ENCODE data around the gene CENPS. TPM values are rescaled to one million over a fixed set of nuclear protein-coding genes. Genes with fewer than 3 reads are reported as not detected.

Gene CENPS
- total and polyA plus RNA-seq, 2 of the 13 experiments (the other 11 are each of a cell fraction or from before 2014, with no cell fraction given), result 3.3 to 22.0 TPM

- peak; percentile 5; the same call in 1 of the 2 replicates for TF ChIP-seq ZNF816 (CRISPR knock-in tag; IDR thresholded peaks at IDR 0.05; ENCODE audit: borderline replicate concordance)
Measured at GRCh38 chr1:10474309-10474612, 44.0 kb downstream of the CENPS start (continued).

- intact Hi-C loops (cut with micrococcal nuclease; ENCODE audit: unreplicated experiment), result loop anchor here (1.0 to 5.0 kb wide), 2 partner anchors 19 to 43 kb away; partner anchors contain the start of gene CENPS
- FAIRE-seq, result no peak
- no peak for TF ChIP-seq ZNF275 (CRISPR knock-in tag; IDR thresholded peaks at IDR 0.05; ENCODE audit: borderline replicate concordance)
- TF ChIP-seq ZNF326 (CRISPR knock-in tag; IDR thresholded peaks at IDR 0.05; ENCODE audit: borderline replicate concordance), result no peak
- peak; percentile 65 for TF ChIP-seq ZNF350 (CRISPR knock-in tag; IDR thresholded peaks at IDR 0.05; ENCODE audit: borderline replicate concordance, low read depth)
- TF ChIP-seq SIN3A (IDR thresholded peaks at IDR 0.05; ENCODE audit: borderline replicate concordance, low read depth, low read length), result no peak; the same call in 1 of the 2 replicates
- TF ChIP-seq, protein P1, sequence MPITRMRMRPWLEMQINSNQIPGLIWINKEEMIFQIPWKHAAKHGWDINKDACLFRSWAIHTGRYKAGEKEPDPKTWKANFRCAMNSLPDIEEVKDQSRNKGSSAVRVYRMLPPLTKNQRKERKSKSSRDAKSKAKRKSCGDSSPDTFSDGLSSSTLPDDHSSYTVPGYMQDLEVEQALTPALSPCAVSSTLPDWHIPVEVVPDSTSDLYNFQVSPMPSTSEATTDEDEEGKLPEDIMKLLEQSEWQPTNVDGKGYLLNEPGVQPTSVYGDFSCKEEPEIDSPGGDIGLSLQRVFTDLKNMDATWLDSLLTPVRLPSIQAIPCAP (CRISPR knock-in tag; IDR thresholded peaks at IDR 0.05; ENCODE audit: low read depth), result no peak
- TF ChIP-seq AGO1 (IDR thresholded peaks at IDR 0.05; ENCODE audit: low read depth, low read length, poor library complexity, severe bottlenecking), result no peak
- TF ChIP-seq KLF6 (CRISPR knock-in tag; IDR thresholded peaks at IDR 0.05), result peak; percentile 48; the same call in 1 of the 2 replicates
- peak; percentile 55; the same call in 1 of the 2 replicates for TF ChIP-seq ERF (CRISPR knock-in tag; IDR thresholded peaks at IDR 0.05)
- TF ChIP-seq ZNF597 (CRISPR knock-in tag; IDR thresholded peaks at IDR 0.05), result no peak
- peak; percentile 72; the same call in 1 of the 2 replicates for TF ChIP-seq MYC (CRISPR knock-in tag; IDR thresholded peaks at IDR 0.05; ENCODE audit: borderline replicate concordance)
- TF ChIP-seq ZNF550 (CRISPR knock-in tag; IDR thresholded peaks at IDR 0.05; ENCODE audit: borderline replicate concordance), result no peak
- no peak for TF ChIP-seq LCORL (IDR thresholded peaks at IDR 0.05)
- TF ChIP-seq LCORL (CRISPR knock-in tag; IDR thresholded peaks at IDR 0.05), result no peak
- TF ChIP-seq HMGA1 (CRISPR knock-in tag; conservative IDR thresholded peaks at IDR 0.05), result no peak
- TF ChIP-seq RBFOX2 (IDR thresholded peaks at IDR 0.05; ENCODE audit: low read depth, low read length), result peak; percentile 85
- TF ChIP-seq HNRNPK (IDR thresholded peaks at IDR 0.05; ENCODE audit: low read depth, low read length, poor library complexity, severe bottlenecking), result peak; percentile 66
- peak; percentile 89; the same call in 1 of the 2 replicates for TF ChIP-seq POLR2AphosphoS2 (IDR thresholded peaks at IDR 0.05; ENCODE audit: low read depth, low read length)
Measured at GRCh38 chr1:10474613-10475507, 44.6 kb downstream of the CENPS start, which contains the start of gene PEX14. Gene PEX14, plus strand, starts transcription at chr1:10474950. Its CDS starts 17 bp downstream, at chr1:10474967.

More at GRCh38 chr1:10474613-10475507, 44.6 kb downstream of the CENPS start, which contains the start of gene PEX14:
- WGBS (ENCODE audit: low lambda C conversion rate), result 26% methylated on average over 18 of the region's 50 CpGs
- DNase-seq (ENCODE audit: low spot score) (peak; percentile 84), ATAC-seq (peak; percentile 89)
- Histone ChIP-seq H3K4me2 (ENCODE audit: low read depth, low read length) (peak within 1 kb of the TSS; percentile 89), H3K4me1 (ENCODE audit: insufficient read depth, low read length) (peaks cover 45% of the 10 kb centered on the region), H3K79me2 (ENCODE audit: insufficient read depth, low read length) (peaks cover 47% of the 10 kb centered on the region), H3K9me3 (ENCODE audit: low read length) (no peaks in the 10 kb centered on the region), H4K20me1 (ENCODE audit: insufficient read depth, low read length) (no peaks in the 10 kb centered on the region), H3K27me3 (ENCODE audit: control insufficient read depth in 1 of 2, insufficient read depth in 2 of 2, low read length in 2 of 2) (no peaks in the 10 kb centered on the region; a peak in 1 of 5 replicates), H3K27ac (ENCODE audit: extremely low read length, insufficient read depth, low read length) (peak within 1 kb of the TSS; percentile 71), H3K36me3 (replicated peaks in 1 of 2; ENCODE audit: control insufficient read depth in 1 of 2, insufficient read depth in 2 of 2, low read length in 2 of 2) (0 out of 5 replicates have a peak, but pooled peaks cover 2 to 4% of the 10 kb centered on the region in 2 experiments), H2AFZ (ENCODE audit: low read length) (peak within 1 kb of the TSS; percentile 42), H3K4me3 (replicated peaks in 1 of 3; ENCODE audit: insufficient read depth in 1 of 3, low read depth in 2 of 3, low read length in 3 of 3) (peak within 1 kb of the TSS; percentile 88 to 93 (median 88)), H3K9ac (ENCODE audit: insufficient read depth, low read depth, low read length) (peak within 1 kb of the TSS; percentile 78)
- BruUV-seq (replicated peaks), result no TSS peak
- ChIA-PET CTCF (ENCODE audit: low intra/inter-chr PET ratio, low total read pairs) (interaction anchor here (1.1 kb wide), 1 partner anchor 45 kb away, joined by 3 read pairs; the partner anchor contains the start of gene CENPS), POLR2A (interaction anchor here (0.6 kb wide), 2 partner anchors 17 to 1102 kb away, joined by 3 read pairs; no protein-coding TSS in a partner anchor)
- in situ Hi-C loops (cut with HindIII; ENCODE audit: extremely low pct_ligation_motif_present, low pct_unique_long_range_greater_than_20kb), result loop anchor here (10.0 kb wide), 1 partner anchor 90 kb away; no protein-coding TSS in a partner anchor
